Skeletal muscle tissue (tissue), 4 donors: ENCODE measurements around the gene ZNF141. TPM values are rescaled to one million over a fixed set of nuclear protein-coding genes. Genes with fewer than 3 reads are reported as not detected.

Source experiments
- H3K27ac ChIP-seq: one replicate; pipeline ENCODE4 v1.7.0; 2013; ENCODE audit warnings: mild to moderate bottlenecking, low read depth, low read length, inconsistent platforms
- H3K27me3 ChIP-seq, 3 donors: one replicate each; pipeline ENCODE4 v1.7.0; 2013; ENCODE audit warnings: low read length in 3 of 3; ENCODE audit not compliant: control insufficient read depth in 3 of 3, insufficient read depth in 3 of 3
- H3K36me3 ChIP-seq, 3 donors: one replicate each; pipeline ENCODE4 v1.7.0; 2013; ENCODE audit warnings: low read length in 3 of 3; ENCODE audit not compliant: control insufficient read depth in 3 of 3, insufficient read depth in 3 of 3
- H3K4me1 ChIP-seq, 3 donors: one replicate each; pipeline ENCODE4 v1.7.0; 2013; ENCODE audit warnings: low read length in 3 of 3, mild to moderate bottlenecking in 3 of 3; ENCODE audit not compliant: control insufficient read depth in 3 of 3, insufficient read depth in 3 of 3
- H3K4me3 ChIP-seq, 3 donors: one replicate each; pipeline ENCODE4 v1.7.0; 2013; ENCODE audit warnings: low read length in 3 of 3
- H3K9ac ChIP-seq, 3 donors: one replicate each; pipeline ENCODE4 v1.7.0; 2013; ENCODE audit warnings: low read length in 3 of 3, mild to moderate bottlenecking in 3 of 3, moderate library complexity in 2 of 3, low read depth in 1 of 3
- H3K9me3 ChIP-seq, 3 donors: one replicate each; pipeline ENCODE4 v1.7.0; 2013; ENCODE audit warnings: low read length in 3 of 3; ENCODE audit not compliant: control insufficient read depth in 3 of 3
- total RNA-seq: library from RNA; depleted of rRNA; stranded (reverse); fragments of >200 nt; gene quantifications from one replicate; pipeline ENCODE4 v1.2.3, GENCODE V29; 2014
- donor health status: Osteomylitis.

Gene ZNF141
- total RNA-seq, 1 donor from 2014 or later = 15.7 TPM

- Histone ChIP-seq H3K27ac (no peak overlapping the region), H3K9ac (no peak overlapping the region), H3K9me3 (peaks cover 0 to 3% (median 0%) of the 10 kb centered on the region in 3 donors), H3K36me3 (no peaks in the 10 kb centered on the region), H3K4me3 (no peak overlapping the region), H3K4me1 (no peaks in the 10 kb centered on the region), H3K27me3 (no peaks in the 10 kb centered on the region)
Measured at GRCh38 chr4:328729-329128, 8.9 kb upstream of the ZNF141 start.

DNA sequence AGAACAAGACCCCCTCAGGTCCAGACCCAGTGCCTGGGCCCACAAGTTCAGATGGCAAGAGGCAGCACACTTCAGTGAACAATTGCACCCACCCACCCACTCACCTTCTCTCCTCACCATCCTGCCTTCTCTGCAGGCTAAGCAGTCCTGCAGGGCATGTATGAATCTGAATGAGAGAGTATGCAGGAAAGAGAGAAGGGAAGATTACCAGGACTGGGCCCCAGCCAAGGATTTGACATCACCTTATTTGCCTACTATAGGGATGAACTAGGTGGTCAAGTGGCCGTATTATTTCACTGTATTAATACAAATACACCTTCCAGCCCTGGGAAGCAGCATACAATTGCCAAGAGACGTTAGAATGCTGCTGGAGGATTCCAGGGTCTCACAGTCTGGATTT is 2.1 kb upstream of the ZNF141 start:
- Histone ChIP-seq H3K9me3 (no peaks in the 10 kb centered on the region), H3K27me3 (no peaks in the 10 kb centered on the region), H3K27ac (no peak overlapping the region), H3K9ac (no peak overlapping the region), H3K4me1 (peaks cover 9 to 23% (median 9%) of the 10 kb centered on the region in 3 donors), H3K4me3 (no peak overlapping the region), H3K36me3 (no peaks in the 10 kb centered on the region)

GRCh38 chr4:336099-336892 is 1.3 kb upstream of the ZNF141 start:
- Histone ChIP-seq H3K9me3 (no peaks in the 10 kb centered on the region), H3K27ac (peak overlapping the region; percentile 91), H3K27me3 (no peaks in the 10 kb centered on the region), H3K36me3 (no peaks in the 10 kb centered on the region), H3K9ac (peak overlapping the region; percentile 87 to 95 (median 93)), H3K4me3 (peak overlapping the region; percentile 94 to 99 (median 97)), H3K4me1 (peaks cover 9 to 23% (median 9%) of the 10 kb centered on the region in 3 donors)

GRCh38 chr4:336893-337142 is 796 bp upstream of the ZNF141 start:
- Histone ChIP-seq H3K4me1 (peaks cover 9 to 23% (median 9%) of the 10 kb centered on the region in 3 donors), H3K36me3 (no peaks in the 10 kb centered on the region), H3K9me3 (no peaks in the 10 kb centered on the region), H3K27me3 (no peaks in the 10 kb centered on the region), H3K4me3 (peak overlapping the region; percentile 94 to 99 (median 97)), H3K27ac (peak overlapping the region; percentile 91), H3K9ac (peak overlapping the region; percentile 87 to 95 (median 93))

DNA sequence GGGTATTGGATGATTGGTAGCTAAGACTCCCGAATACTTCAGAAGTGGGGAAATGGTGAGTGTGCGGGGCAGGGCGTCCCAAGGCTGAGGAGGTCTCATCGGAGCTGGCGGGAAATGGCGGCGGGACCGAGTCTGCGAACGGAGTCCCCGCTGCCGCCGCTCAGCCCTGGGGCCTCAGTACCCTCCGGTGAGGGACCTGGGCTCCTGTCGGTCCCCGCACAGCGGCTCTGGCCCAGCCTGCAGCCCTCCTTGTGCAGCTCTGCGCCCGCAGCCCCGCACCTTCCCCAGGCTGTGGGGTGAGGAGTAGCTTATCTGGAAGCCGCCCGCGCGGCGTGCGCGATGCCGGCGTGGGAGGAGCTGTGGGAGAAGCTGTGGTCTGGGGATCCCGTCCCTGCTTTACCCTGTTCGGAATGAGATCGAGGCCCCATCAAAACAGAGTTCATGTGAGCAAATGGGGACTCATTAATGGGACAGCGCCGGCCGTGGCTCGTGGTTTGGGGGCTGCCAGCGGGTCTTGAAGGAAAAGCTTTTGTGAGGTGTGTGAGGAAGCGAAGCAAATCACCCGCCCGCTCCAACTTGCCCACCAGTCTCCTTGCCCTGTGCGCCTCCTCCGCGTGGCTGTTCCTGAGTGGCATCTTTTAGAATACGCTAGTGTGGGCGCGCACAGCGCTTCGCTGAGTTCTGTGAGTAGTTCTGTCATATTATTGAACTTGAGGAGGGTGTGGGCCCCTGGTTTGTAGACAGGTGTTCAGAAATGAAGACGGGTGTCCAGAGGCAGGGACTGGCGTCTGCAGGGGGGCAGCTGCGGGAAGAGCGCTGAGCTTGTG is 531 bp downstream of the ZNF141 start:
- Histone ChIP-seq H3K36me3 (peaks cover 0 to 3% (median 0%) of the 10 kb centered on the region in 3 donors), H3K9me3 (peaks cover 0 to 3% (median 2%) of the 10 kb centered on the region in 3 donors), H3K27me3 (no peaks in the 10 kb centered on the region), H3K4me1 (peaks cover 9 to 23% (median 9%) of the 10 kb centered on the region in 3 donors), H3K4me3 (peak overlapping the region; percentile 94 to 99 (median 97)), H3K9ac (peak overlapping the region; percentile 87 to 95 (median 93)), H3K27ac (peak overlapping the region; percentile 91)

GRCh38 chr4:338759-339097 is 1.1 kb downstream of the ZNF141 start:
- peaks cover 0 to 4% (median 0%) of the 10 kb centered on the region in 3 donors for H3K36me3 ChIP-seq
- H3K27ac ChIP-seq = no peak overlapping the region
- peak overlapping the region; percentile 94 to 99 (median 97) for H3K4me3 ChIP-seq
- peaks cover 0 to 3% (median 2%) of the 10 kb centered on the region in 3 donors for H3K9me3 ChIP-seq
- peaks cover 9 to 23% (median 9%) of the 10 kb centered on the region in 3 donors for H3K4me1 ChIP-seq
- peak overlapping the region; percentile 87 to 95 (median 93) for H3K9ac ChIP-seq
- H3K27me3 ChIP-seq = no peaks in the 10 kb centered on the region

DNA sequence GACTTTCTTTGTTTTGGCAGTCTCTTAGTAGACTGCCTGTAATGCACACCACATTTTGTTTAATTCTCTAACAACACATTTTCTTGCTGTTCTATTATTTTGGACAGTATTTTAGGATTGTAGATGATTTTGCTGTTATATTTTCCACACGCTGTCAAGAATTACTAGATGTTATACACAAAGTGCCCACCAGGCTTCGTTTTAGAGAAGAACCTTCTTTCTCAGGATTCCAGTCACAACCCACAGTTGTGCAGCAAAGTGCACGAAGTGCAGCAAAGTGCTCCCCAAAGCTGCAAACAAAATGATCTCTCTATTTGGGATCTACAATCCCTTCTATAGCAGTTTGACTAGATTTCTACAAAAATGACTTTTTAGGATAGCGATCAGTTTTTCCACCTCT is 2.4 kb downstream of the ZNF141 start:
- Histone ChIP-seq H3K4me3 (no peak overlapping the region), H3K4me1 (peaks cover 9 to 23% (median 9%) of the 10 kb centered on the region in 3 donors), H3K9me3 (peaks cover 0 to 5% (median 2%) of the 10 kb centered on the region in 3 donors)

DNA sequence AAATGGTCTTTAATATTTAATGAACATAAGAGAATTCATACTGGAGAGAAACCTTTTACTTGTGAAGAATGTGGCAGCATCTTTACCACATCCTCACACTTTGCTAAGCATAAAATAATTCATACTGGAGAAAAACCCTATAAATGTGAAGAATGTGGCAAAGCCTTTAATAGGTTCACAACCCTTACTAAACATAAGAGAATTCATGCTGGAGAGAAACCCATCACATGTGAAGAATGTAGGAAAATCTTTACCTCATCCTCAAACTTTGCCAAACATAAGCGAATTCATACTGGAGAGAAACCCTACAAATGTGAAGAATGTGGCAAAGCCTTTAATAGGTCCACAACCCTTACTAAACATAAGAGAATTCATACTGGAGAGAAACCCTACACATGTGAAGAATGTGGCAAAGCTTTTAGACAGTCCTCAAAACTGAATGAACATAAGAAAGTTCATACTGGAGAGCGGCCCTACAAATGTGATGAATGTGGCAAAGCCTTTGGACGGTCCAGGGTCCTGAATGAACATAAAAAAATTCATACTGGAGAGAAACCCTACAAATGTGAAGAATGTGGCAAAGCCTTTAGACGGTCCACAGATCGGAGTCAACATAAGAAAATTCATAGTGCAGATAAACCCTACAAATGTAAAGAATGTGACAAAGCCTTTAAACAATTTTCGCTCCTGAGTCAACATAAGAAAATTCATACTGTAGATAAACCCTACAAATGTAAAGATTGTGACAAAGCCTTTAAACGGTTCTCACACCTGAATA is 35.6 kb downstream of the ZNF141 start:
- no peaks in the 10 kb centered on the region for H3K4me1 ChIP-seq
- no peaks in the 10 kb centered on the region for H3K27me3 ChIP-seq
- H3K4me3 ChIP-seq = peak overlapping the region in 1 of 3 donors; percentile 45
- H3K36me3 ChIP-seq = peaks cover 24 to 39% (median 25%) of the 10 kb centered on the region in 3 donors
- H3K9ac ChIP-seq = no peak overlapping the region
- peaks cover 33 to 71% (median 48%) of the 10 kb centered on the region in 3 donors for H3K9me3 ChIP-seq
- H3K27ac ChIP-seq = no peak overlapping the region

More for the DNA sequence above, 2.4 kb downstream of the ZNF141 start:
- Histone ChIP-seq H3K9ac (no peak overlapping the region), H3K36me3 (peaks cover 6 to 12% (median 9%) of the 10 kb centered on the region in 3 donors), H3K27me3 (no peaks in the 10 kb centered on the region), H3K27ac (no peak overlapping the region)

- Histone ChIP-seq H3K4me3 (peak overlapping the region in 2 of 3 donors; percentile 41 to 46), H3K4me1 (no peaks in the 10 kb centered on the region), H3K9ac (no peak overlapping the region), H3K9me3 (peaks cover 33 to 64% (median 45%) of the 10 kb centered on the region in 3 donors), H3K27me3 (no peaks in the 10 kb centered on the region), H3K27ac (no peak overlapping the region), H3K36me3 (peaks cover 23 to 32% (median 24%) of the 10 kb centered on the region in 3 donors)
Measured at GRCh38 chr4:374298-375160, 36.9 kb downstream of the ZNF141 start.
